Measurements from ENCODE around the gene PFKL.

PFKL gene

GRCh38 chr21:44314561-44314960 is 14.7 kb downstream of the PFKL start:
- FAIRE-seq: no peak

GRCh38 chr21:44315691-44316203 is 15.9 kb downstream of the PFKL start:
- no peak for FAIRE-seq

- no peak for FAIRE-seq
These were observed 16.5 kb downstream of the PFKL start for GRCh38 chr21:44316277-44316900.

GRCh38 chr21:44317241-44317782 is 17.5 kb downstream of the PFKL start:
- no peak for FAIRE-seq

- no peak for FAIRE-seq
These were observed 18.0 kb downstream of the PFKL start for GRCh38 chr21:44317871-44318270.

GRCh38 chr21:44318489-44319285 is 18.8 kb downstream of the PFKL start:
- no peak for FAIRE-seq

- FAIRE-seq: no peak
These were observed 19.7 kb downstream of the PFKL start for GRCh38 chr21:44319407-44320065.

- no peak for FAIRE-seq
These were observed 21.0 kb downstream of the PFKL start for GRCh38 chr21:44320847-44321246.

- FAIRE-seq: no peak
These were observed 22.1 kb downstream of the PFKL start for GRCh38 chr21:44321846-44322450.

GRCh38 chr21:44322621-44323325 is 22.9 kb downstream of the PFKL start:
- FAIRE-seq: no peak

GRCh38 chr21:44323591-44323990 is 23.7 kb downstream of the PFKL start:
- no peak for FAIRE-seq

GRCh38 chr21:44324106-44324853 is 24.4 kb downstream of the PFKL start:
- no peak for FAIRE-seq

- FAIRE-seq: no peak
These were observed 24.9 kb downstream of the PFKL start for GRCh38 chr21:44324854-44325107.

- FAIRE-seq: no peak
These were observed 25.8 kb downstream of the PFKL start for GRCh38 chr21:44325386-44326271.

- FAIRE-seq: no peak
These were observed 26.4 kb downstream of the PFKL start for GRCh38 chr21:44326272-44326647.

GRCh38 chr21:44326716-44327602 is 27.1 kb downstream of the PFKL start:
- FAIRE-seq: no peak

- FAIRE-seq: no peak
These were observed 27.7 kb downstream of the PFKL start for GRCh38 chr21:44327603-44327974.

- FAIRE-seq: no peak
These were observed 28.5 kb downstream of the PFKL start for GRCh38 chr21:44328242-44328895.

All from colon (tissue), 2 donors.